GM18520 (cell line): ENCODE data around the gene AGO4.

ENCODE experiments used
- ATAC-seq: cut with Tn5 transposase; IDR thresholded peaks from one replicate; pipeline ENCODE4 v1.9.1; 2021; ENCODE audit not compliant: unreplicated experiment

AGO4 gene

DNA sequence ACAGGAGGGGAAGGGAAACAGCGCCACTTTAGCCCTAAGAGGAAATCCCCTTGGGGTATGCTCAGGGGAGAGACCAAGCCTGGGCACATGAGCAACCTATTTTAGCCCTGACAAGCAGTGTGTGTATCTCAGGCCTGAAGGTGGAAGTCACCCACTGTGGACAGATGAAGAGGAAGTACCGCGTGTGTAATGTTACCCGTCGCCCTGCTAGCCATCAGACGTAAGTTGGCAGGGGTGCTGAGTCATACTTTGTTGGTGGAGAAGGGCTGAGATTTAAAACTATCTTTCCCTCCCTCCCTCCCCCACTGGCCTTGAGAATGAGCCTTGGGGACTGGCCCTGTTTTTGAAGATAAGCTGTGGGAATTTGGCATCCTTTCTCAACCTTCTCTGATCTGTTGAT is 86.4 kb downstream of the AGO4 start:
- peak; percentile 80 for ATAC-seq

GRCh38 chr1:35894656-35895055 is 86.8 kb downstream of the AGO4 start:
- no peak for ATAC-seq

- no peak for ATAC-seq
Measured at GRCh38 chr1:35899941-35900340, 92.1 kb downstream of the AGO4 start.

- ATAC-seq: no peak
Measured at GRCh38 chr1:35901235-35901634, 93.4 kb downstream of the AGO4 start.

DNA sequence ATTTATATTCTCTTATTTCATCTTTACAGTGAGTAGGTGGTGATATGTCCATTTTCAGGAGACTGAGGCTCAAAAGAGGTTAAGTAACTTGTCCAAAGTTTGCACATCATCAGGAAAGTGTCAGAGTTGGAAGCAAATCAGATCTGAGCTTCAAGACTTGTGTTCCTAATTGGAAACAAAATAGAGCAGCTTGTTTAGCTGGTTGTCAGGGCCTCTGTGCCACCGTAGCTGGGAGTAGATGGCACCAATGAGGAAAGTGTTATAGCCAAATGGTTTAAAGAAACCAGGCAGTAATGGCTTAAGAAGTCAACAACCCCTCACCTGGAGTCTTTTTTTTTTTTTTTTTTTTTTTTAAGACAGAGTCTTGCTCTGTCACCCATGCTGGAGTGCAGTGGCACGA is 94.9 kb downstream of the AGO4 start:
- ATAC-seq: no peak
